GOT3 (cell line): ENCODE results near the gene ALOX5AP.

ENCODE experiments used
- DNase-seq: peaks from one replicate; lab custom pipeline; 2025; ENCODE audit warnings: mixed read lengths; lab: John Stamatoyannopoulos, UW

The ALOX5AP gene

DNA sequence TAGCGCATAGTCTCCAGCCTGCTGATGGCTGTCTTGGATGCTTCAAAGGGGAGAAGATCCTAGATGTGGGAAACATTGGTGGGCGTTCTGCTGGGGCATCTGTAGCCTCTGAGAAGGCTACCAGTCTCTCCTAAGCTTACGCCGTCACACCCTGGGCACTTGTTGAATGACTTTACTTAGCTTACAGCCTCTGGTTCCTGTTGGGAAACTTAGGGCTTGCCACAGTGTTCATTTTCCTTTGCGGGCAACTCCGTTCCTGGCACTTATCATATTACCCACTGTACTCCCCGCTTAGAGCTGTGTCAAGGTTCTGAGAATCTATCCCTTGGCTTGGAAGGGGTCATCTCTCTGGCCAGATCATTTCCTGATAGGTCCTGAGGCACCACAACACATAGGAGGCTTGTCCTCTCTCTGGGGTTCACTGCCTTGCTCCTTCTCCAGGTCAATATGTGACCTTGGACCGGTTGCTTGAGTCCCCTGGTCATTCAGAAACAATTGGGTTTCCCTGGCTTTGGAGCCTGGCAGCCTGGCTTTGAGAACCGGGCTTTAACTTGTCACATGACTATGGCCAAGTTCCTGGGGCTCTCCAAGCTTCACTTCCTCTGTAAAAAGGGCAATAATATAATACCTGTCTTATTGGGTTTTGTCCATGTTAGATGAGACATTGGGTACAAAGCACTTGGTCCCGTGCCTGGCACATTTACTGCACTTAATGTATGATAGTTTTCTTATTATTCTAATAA lies 20.5 kb upstream of the ALOX5AP start:
- DNase-seq, result no peak

DNA sequence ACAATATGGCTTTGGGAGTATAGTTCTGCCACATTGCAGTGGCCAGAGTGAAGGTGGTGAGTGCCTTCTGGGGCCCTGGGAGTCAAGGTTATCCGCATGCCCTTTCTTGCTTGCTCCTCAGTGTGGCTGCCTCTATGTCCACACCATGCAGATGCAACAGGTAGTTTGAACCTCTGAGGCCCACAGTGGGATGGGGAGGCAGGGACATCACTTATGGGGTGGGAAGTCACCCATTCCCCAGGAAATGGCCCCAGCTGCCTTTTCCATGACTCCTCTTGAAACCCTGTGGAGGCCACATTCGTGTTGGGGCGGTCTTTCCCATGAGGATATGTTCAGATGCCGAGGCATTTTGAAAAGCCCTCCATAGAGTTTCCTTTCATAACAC lies 20.0 kb upstream of the ALOX5AP start:
- DNase-seq, result no peak

DNA sequence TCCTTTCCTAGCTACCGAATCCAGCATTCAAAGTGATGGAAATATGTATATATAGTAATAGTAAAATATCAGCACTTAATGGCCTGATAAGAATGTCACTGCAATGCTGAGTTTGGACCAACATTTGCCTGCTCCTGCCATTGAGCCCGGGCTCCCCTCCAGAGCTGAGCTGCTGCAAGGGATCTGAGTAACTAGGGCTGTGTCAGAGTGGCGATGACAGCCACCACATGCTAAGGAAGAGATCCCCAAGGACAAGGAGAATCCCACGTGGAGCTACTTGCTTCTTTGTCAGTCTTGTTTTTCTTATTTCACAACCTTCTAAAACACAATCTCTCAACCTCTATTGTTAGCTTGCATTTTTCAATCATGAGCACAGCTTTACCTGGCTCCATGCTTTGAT lies 19.5 kb upstream of the ALOX5AP start:
- no peak for DNase-seq

DNA sequence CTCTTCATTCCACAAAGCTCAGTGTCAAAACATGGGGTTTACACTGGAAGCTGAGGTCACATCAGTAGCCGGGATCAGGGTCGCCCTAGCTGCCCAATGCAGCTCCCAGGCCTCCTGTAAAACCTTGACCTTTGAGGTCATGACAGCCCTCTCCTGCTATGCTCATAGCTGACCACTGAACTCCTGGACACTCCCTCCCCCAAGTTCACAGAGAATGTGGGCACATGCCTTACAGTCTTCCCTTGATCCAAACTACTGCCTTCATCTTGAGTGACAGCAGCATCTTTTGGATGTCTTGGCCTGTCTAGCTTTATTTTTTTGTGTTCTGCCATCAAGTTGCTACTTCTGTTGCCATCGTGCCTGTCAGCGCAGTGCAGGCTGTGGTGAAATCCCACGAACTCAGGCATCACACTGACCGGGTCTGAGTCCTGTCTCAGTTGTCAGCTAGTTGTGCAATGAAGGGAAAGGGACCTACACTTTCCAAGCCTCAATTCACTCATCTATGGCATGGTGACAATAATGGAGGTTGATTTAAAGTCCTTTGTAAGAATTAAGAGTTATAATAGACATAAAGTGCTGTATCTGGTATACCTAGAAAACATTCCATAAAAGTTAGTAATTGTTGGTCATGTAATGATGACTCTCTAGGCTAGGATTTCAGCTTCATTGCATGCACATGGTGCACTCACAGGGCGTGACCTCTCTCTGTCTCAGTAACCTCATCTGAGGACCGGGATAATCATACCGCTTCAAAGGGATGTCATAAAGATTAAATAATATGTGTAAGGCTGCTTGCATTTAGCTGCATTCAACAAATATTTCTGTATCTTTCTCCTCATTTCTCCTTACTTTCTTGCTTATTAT lies 16.4 kb upstream of the ALOX5AP start:
- DNase-seq, result peak; percentile 30

DNA sequence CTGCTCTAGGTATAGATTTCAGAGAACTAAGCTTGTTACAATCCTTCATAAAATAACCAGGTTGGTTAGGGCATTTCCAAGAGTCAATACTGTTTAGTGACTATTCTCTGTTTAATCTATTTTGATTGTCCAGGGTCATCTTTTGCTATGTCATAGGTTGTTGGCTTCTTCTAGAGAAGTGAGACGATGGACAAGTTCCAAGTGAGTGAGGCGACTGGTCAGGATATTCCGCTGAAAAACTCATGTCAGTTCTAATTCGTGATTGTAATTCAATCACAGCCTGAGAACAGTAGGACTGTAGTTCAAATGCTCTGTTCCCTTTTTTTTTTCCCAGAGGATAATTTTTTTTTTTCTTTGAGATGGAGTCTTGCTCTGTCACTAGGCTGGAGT lies 15.8 kb upstream of the ALOX5AP start:
- no peak for DNase-seq

DNA sequence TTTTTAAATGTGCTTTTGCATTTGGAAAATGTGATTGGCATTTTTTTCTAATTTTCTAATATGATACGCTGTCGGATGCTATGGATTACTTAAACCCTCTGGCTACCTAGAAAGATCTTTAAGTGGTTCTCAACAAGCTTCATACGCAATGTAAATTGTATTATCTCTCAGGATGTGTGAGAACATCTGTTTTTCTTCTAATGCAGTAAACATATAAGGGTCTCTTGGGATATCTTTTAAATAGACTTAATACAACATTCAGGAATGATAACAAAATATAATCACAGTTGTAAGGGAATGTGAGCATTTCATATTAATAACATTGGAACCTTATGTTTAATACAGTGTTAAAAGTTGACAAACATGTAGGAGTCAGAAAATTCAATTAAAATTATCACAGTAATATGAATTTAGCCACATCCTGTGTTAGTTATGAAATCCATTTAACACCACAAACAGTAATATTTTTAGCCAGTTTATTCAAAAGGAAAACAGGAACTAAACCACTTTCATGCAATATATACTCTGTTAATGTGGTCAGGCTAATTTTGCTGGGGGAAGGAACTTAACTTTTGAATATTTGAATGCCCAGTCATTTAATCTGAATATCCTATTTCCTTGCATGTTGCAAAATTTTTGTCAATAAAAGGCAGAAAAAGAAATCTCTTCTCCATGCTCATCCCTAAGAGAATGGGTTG lies 15.0 kb upstream of the ALOX5AP start:
- no peak for DNase-seq

DNA sequence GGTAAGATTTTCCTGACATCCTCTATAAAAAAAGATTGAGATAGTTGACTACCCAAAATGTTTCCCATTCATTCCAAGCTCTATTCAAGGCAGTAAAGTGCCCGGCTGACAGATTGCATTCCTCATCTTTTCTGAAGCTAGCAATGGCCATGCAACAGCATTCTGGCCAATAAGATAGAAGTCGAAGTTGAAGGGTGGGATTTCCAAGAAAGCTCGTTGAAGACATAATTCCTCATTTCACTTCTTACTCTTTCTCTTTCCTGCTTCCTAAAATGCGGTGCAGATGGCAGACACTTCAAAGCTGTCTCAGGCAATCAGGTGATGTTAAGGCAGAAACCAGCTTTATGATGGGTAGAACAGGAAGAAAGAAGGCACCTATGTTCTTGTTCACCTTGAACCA lies 13.4 kb upstream of the ALOX5AP start:
- DNase-seq, result no peak

DNA sequence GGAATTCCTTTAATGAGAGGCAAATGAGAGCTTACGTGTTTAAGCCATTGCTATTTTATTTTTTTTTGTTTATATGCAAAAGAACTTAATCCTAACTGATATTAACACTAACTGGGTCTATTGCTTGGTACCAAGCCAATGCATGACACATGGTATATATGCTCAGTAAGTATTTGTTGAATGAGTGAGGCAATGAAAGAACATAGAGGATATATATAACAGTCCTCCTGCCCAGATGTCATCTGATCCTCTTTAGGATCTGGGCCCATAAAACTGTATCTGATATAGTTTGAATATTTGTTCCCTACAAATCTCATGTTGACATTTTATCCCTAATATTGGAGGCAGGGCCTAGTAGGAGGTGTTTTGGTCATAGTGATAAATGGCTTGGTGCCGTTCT lies 13.0 kb upstream of the ALOX5AP start:
- DNase-seq, result no peak

DNA sequence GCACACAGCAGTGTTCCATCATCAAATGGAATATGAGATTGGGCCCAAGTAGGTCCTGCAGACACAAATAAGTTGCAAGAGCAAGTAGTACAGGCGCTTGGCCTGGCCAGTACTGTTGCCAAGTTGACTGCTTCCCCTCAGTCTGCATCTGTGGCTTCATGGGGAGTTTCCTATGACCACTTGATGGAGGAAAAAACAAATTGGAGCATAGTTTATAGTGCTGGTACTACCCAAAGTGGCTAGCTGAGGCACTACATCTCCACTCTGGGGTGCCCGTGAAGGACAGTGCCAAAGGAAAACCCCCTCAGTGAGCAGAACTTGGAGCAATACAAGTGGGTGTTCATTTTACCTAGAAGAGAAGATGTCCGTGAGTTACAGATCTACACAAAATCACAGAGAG lies 10.6 kb upstream of the ALOX5AP start:
- DNase-seq, result no peak

DNA sequence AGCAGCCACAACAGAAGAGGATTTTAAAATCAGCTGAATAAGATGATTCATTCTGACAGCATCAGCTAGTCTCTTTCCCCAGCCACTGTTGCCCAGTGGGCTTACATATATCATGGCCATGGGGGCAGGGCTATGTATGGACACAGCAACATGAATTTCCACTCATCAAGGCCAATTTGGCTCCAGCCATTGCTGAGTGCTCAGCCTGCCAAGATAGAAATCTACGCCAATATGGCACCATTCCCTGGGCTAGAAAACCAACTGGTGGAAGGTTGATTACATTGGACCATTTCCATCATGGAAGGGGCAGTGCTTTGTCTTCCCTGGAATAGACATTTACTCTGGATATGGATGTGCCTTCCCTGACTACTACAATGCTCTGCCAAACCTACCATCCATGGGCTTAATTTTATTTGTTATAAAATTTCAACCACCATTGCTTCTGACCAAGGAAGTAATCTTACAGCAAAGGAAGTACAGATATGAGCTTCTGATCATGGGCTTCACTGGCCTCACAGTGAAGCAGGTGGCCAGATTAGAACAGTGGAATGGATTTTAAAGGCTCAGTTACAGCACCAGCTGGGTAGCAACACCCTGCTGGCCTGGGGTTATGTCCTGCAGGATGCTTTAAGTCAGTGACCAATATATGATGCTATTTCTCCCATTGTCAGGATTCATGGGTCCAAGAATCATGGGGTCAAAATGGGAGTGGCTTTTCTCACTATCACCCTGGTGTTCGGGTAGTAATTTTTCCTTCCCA lies 9.8 kb upstream of the ALOX5AP start:
- DNase-seq, result no peak

DNA sequence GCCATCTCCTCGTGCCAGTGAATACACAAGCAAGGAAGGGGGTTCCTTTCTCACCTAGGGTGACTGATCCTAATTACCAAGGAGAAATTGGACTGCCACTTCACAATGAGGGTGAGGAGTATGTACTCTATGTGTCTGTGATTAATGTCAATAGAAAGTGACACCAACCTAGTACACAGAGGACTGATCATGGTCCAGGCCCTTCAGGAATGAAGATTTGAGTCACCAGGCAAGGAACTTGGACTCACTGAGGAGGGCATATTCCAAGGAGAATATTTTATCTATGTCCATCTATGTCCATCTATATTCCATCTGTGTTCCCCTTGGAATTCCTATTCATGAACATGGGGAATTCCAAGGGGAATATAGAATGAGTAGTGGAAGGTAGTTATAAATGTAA lies 9.2 kb upstream of the ALOX5AP start:
- no peak for DNase-seq

DNA sequence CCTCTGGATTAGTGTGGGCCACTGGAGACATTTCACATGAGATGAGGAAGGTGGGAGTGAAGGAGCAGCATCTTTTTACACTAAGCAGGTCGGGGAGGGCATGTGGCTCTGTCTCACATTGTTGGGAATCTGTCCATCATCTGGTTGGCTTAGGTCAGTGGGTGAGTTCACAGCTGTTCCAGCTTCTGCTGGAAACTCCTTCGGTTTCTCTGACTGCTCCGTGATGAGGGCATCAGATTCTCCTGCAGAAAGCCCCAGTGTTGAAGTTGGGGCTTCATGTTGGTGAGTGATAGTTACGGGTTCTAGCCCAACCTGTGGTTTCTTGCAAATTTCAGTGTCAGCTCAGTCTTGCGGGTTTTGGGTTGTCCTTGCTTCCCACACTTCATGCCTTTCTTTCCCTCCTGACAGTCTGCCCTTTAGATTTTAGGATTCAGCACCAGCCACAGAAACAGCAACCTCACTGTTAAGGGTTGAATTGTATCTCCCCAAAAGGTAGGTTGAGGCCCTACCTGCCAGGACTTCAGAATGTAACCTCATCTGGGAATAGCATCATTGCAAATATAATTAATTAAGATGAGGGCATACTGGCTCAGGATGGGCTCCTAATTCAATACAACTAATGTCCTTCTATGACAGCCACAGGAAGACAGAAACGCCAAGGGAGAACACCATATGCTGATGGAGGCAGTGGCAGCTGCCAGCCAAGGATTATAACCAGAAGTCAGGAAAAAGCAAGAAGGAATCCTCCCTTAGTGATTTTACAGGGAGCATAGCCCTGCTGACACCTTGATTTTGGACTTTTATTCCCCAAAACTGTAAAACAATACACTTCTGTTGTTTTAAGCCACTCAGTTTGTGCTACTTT lies 7.6 kb upstream of the ALOX5AP start:
- no peak for DNase-seq

DNA sequence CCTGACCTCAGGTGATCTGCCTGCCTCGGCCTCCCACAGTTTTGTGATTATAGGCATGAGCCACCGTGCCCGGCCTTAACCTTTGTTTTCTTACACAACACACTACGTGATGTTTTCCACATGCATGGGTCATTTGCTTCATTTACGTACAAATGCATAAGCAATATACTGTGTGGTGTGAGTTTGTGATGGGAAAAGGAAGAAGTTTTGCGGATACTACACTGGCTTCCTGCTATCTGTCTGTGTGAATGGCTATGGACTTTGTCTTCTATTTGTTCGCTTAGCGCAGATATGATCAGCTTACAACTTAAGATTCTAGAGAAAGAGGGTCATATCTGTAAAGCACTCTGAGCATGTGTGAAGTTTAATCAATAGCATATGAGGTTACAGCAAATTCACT lies 5.5 kb upstream of the ALOX5AP start:
- no peak for DNase-seq

DNA sequence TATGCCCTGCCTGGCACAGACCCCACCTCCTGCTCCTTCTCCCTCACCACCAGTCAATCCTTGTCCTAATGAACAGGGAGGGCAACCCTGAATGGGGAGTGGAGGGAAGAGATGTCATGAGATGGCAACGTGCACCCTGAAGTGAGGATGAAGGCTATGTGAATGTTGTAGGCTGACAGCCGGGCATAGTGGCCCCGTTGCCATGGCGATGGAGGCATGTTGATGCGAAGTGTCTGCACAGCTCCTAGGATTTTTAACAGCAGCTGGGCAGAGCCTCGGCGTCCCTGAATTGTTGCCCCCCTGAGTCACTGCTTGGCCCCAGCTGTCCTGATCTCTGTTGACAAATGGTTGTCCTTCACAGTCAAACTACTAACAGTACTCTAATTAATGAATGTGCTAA lies 4.8 kb upstream of the ALOX5AP start:
- DNase-seq, result no peak

DNA sequence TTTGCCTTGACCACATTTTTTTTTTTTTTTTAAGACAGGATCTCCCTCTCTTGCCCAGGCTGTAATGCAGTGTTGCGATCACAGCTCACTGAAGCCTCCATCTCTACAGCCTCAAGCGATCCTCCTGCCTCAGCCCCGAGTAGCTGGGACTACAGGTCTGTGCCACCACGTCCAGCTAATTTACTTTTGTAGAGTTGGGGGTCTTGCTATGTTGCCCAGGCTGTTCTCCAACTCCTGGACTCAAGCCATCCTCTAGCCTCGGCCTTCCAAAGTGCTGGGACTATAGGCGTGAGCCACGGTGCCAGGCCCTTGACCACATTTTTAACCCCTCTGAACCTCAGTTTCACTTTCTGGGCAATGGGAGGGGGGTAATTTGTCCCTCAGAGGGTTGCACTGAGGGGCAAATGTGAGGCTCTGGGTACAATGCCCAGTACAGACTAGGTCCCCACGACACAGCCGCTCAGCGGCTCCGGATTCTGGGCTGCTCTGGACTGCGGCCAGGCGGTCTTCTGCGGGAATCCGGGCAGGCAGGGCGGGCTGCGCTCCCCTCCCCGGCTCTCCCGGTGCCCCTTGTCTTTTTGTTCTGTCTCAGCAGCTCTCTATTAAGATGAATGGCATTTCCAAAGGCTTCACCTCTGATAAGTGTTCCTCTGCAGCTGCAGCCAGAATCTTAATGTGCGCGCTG lies 3.8 kb upstream of the ALOX5AP start:
- no peak for DNase-seq

DNA sequence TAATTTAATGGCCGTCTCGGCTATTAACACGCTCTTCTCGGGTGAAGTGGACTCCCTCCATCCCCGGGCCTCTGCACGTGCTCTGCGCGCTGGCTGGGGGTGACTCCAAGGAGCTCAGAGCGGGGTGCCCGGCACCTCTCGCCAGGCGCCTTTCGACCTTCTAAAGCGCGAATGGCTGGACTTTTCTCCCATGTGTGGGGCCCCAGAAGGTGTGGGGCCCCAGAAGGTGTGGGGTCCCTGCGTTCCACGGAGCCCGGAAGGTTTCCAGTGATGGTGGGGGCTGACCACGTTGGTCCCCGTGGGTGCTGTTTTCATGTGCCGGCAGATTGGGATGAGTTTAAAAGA lies 3.3 kb upstream of the ALOX5AP start:
- no peak for DNase-seq

DNA sequence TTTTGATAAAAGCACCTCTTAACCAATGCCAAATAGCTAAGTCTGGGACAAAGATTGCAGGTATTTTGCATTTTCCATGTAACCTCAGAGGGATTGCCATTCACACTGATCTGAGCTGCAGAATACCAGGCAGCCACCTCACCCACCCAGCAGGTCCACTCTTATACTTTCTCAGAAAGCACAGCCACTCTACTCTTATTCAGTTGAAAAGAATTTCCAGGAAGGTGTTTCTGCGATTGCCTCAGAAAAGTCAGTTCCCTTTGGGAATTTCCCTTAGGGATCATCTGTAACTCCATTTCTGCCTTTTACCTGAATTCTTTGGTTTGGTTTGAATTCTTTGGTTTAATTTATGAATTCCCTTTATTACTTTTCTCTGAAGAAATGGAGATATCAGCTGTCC lies 904 bp upstream of the ALOX5AP start:
- DNase-seq, result no peak

DNA sequence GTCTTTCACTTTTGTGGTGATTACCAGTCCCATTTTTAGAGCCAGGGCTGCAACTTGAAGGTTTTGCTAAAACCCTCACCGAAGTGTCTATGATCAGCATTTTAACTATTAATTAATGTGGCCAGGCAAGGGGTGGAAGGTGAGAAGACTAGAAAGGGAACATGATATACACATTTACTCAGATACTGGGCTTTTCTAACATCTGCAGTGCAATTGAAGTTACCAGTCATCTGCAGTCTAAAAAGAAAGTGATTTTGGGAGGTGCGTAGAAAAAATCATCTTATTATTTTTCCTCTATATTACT lies 481 bp downstream of the ALOX5AP start:
- DNase-seq, result no peak

DNA sequence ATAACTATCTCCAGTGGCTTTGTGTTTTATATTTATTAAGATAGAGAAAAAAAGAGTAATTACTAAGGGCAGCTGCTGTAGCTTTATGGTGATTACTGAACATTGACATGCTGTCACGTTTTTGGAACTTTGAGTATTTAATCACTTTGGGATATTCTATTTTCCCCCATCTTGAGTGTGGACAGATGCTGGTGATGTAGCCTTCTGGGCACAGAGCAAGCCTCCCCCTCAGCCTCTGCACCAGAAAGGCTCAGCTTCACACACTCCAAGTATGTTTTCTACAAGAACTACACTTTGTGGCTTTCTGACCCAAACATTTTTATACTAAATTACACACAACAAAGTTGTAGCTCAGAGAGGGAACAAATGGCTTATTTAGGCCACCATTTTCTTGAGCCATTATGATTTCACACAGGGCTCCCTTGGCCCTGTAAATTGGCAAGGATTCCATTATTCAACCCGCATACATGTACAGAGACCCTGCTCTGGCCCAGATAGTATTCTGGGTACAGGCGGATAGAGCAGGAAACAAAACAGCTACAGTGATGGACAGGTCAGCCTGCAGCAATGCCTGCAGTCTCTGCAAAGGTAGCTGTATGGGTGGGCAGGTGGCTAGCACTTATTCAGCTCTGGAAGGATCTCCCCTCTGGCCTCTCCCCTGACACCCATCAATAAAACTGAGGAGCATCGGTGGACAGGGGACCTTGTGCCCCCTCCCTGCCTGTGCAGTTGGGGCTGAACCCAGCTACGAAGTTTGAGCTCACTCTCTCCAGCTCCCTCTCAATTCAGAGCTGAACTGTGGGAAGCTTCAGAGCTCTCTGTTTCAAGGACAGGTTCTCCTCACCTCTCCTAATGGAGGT lies 1.3 kb downstream of the ALOX5AP start:
- DNase-seq, result no peak
